SH-SY5Y (cell line): ENCODE data around the gene MICAL2.

Experiments
- GATA2 ChIP-seq: IDR thresholded peaks from 2 replicates; pipeline ENCODE4 v1.6.1; 2011; ENCODE audit warnings: mild to moderate bottlenecking, low read depth, low read length
- GATA3 ChIP-seq: IDR thresholded peaks from 2 replicates; pipeline ENCODE4 v1.6.1; 2011; ENCODE audit warnings: low read depth, mild to moderate bottlenecking, low read length, moderate library complexity

GRCh38 chr11:12235553-12235946, 125.2 kb downstream of the MICAL2 start:
- TF ChIP-seq GATA3 (no peak), GATA2 (no peak)
